ENCODE measurements around the gene SAP25.

Gene SAP25

DNA sequence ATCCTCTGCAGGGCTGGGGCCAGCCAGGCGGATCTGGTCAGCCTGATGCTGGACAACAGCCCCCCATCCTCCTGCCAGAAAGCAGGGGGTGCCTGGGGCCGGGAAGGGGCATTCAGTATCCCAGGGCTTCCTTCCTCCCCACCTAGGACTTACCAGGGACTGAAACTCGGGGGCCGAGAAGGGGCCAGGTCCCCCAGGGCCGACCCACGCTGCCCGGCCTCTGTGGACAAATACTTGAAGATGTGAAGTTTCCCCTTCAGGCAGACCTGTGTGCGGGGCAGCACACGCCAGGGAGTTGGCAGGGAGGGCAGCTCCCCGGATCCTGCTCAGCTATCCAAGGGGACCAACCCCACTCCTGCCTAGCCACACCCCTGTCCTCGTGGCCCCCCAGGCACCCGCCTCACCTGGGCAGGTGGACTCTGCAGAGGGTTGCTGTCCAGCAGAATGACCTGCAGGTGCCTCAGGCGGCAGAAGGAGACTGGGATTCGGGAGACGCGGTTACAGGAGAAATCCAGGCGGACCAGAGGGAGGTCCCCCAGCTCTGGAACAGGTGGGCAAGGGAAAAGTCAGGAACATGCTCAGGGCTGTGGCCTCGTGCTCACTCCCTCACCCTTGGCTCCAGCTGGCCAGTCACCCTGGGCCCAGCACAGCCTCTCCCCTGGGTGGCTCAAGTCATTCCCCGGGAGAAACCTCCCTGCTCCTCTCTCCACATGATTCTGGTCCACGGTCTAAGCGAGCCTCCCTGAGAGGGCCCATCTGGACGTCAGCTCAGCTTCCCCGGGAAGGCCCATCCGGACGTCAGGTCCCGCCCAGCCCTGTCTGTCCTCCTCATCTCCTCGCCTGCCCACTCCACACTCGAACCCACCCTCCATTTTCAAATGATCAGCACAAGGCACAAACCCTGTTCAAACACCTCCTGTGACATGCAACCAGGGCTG, 4.8 kb upstream of the SAP25 start:
- intact Hi-C loops (cut with DNase I): no loop called here
- no peak for DNase-seq

DNA sequence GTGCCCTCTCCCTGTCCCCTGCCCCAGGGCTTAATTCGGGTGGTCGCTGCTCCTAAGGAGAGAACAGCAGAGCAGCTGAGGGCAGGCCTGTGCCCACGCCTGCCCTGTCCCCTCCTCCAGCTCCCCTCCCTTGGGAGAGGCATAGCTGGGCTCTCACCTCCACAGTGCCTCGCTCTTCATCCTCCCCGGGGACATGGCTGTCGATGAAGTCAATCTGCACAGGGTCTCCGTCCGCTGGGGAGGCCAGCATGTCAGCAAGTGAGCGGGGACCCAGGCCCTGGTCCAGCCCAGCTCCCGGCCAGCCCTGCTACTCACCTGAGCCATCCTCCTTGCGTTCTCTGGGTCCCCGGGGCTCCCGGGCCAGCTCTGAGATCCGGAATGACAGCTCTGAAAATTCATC, 3.8 kb upstream of the SAP25 start:
- DNase-seq: no peak
- intact Hi-C loops (cut with DNase I): no loop called here

DNA sequence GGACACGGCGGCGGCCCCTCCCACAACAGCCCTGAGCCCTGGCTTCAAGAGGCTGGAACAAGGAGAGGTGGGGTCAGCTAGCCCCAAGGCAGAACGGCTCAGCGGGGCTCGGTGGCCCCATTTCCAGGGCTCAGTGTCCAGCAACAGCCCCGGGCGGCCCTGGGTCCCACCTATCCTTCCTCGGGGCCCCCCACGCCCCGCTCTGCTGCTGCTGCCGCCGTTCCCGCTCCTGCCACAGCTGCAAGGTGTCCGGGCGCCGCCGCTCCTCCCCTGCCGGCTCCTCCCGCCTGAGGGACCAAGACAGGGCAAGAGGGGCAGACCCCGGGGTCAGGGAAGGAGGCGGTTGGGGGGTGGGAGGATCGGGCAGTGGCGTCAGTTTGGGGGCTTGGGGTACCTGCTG, 3.4 kb upstream of the SAP25 start:
- intact Hi-C loops (cut with DNase I): no loop called here
- no peak for DNase-seq

DNA sequence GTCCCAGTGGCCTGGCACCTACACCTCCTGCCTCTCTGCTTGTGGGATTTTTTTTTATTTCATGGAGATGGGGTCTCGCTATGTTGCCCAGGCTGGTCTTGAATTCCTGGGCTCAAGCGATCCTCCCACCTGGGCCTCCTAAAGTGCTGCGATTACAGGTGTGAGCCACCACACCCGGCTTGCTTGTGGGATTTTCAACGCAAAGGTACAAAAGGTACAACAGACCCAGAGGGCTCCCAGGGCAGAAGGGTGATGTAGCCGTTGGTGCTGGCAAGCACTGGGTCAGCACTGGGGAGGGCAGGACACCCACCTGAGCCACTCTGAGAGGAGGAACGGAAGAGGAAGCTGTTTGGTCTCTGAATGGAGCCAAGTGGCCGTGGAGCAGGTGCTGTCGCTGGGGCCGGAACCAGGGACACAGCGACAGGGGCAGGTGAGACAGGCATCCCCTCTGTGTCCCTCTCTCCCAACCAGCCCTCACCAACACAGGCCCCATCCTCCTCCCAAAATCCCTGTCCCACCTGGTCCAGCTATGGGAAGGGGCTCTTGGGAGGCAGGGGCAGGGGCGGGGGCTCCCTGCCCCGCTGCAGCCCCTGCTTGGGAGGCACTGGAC, 2.8 kb upstream of the SAP25 start:
- intact Hi-C loops (cut with DNase I): no loop called here
- DNase-seq: no peak

DNA sequence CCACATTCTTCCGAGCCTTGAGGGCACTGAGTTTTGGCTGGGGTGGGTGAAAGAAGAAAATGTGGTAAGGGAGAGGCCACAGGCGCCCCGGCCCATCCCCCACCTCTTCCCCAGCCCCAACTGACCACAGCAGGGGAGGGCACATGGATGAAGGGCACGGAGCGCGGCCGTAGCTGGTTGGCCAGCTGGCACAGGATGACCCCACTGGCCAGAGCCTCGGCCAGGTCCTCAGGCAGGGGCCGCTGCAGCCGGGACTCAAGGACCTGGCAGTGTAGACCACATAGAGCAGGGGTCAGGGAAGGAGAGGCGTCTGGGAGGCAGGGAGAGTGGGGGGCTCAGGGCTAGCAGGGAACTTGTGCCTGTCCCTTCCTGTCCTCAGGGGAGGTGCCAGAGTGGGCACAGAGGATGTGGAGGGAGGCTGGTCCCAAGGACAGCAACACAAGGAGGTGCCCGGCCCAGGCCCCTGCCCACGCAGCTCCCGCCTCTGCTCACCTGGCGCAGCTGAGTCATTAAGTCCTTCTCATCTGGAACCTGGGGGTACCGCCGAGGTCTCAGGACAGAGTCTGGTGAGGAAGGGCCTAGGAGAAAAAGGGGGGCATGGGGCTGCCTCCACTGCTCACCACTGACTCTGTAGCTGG, 2.2 kb upstream of the SAP25 start:
- intact Hi-C loops (cut with DNase I): no loop called here
- DNase-seq: no peak

DNA sequence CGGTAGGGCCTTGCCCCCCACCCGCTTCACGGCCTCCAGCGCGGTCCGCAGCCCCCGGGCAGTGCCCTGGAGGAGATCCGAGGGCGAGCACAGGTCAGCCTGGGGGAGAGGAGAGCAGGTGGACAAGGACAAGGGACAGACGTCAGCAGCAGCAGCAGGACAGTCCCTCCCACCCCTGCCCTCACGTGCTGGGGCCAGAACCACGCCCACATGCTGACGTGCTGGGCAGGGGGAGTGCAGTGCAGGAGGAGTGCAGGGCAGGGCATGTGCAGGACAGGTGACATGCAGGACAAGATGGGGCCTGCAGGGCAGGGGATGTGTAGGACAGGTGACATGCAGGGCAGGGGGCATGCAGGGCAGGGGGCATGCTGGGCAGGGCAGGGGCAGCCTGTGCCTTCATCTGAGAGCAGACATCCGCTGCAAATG, 1.5 kb upstream of the SAP25 start:
- intact Hi-C loops (cut with DNase I): no loop called here
- no peak for DNase-seq

DNA sequence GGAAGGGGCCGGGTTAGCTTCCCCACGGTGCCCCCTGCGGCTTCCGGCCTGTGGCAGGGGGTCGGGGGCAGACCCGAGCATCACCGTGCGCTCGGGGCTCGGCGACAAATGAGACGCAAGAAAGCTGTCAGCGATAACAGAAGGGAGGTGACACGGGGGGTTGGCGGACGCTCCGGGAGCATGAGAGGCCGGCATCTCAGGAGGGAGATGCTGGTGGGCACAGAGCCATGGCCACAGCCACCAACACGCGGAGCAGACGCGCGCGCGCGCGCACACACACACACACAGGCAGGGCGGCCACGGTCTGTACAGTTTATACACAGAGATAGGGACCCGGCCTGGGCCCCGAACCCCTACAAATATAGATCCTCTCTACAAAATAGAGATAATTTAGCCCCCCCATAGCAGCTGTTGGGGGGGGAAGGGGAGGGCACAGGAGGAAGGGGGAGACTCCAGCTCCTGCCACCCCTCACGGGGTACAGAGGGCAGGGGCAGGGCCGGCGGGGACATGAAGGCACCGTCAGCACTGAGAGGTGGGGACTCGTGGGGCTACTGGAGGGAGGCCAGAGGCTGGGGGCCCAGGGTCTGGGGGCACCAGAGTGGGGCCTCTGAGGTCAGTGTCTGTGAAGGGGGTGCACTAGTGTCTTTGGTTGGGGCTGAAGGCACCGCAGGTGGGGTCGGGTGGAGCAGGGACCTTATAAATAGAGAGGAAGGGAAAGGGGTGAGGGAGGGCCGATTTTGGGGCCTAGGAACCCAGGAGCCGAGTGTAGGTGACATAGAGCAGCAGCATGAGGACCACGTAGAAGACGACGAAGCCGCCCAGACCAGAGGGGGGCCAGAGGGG, 884 bp upstream of the SAP25 start:
- intact Hi-C loops (cut with DNase I): no loop called here
- no peak for DNase-seq

DNA sequence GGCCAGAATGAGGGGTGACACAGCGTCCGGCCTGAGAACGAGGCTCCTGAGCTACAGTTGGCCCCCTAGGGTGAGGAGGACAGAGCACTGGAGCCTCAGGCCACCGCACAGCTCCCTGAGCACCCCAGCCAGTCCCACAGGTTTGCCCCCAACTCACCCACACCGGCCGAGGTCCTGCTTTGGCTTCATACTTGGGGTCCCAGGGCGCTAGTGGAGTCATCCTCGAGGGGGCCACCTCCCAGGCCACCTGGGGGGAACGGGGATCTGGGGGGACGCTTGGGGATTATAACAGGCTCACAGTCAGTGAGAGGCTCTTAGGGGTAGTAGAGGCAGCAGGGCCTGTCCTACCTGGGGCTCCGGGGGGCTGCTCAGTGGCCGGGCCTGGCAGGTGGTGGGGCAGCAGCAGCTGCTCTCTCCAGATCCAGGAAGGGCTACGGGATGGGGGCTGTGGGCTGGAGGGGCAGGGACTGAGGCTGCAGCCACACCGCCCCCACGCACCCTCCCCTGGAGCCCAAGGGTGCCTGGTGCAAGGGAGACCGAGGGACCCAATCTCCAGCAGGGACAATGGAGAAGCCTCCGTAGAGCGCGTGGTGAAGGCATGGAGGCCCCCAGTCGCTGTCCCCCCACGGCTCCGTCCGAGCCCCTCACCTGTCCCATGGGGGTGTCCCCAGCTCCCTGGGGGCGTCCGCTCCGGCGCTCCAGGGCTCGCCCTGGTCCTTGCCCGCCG, 588 bp downstream of the SAP25 start:
- no peak for DNase-seq
- intact Hi-C loops (cut with DNase I): no loop called here

DNA sequence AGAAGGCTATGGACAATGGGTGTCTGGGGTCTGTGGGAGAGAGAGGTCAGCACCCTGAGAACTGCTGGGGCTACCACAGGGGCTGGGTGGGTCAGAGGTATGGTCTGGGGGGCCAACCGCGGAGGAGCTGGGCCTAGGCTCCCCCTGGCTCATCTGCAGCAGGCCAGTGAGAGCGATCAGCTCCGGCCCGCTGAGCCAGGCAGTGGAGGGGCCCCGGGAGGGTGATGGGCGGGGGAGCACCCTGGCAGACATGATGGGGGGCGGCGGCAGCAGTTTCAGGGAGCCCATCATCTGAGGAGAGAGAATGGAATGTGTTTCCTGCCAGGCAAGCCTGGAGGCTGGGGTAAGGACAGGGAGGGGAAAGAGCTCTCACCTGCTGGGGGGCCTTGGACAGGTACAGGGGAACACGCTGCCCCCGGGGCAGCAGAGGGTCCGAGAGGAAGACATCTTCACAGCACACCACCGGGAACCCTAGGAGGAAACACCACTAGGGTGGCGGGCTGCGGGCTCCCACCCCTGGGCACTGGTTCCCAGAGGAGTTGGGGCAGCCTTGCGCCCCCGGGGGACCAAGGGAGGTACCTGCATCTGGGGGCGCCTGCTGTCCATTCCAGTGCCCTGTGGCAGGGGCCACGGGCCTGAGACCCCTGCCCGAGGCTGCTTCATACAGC, 1.3 kb downstream of the SAP25 start:
- intact Hi-C loops (cut with DNase I): no loop called here
- no peak for DNase-seq

DNA sequence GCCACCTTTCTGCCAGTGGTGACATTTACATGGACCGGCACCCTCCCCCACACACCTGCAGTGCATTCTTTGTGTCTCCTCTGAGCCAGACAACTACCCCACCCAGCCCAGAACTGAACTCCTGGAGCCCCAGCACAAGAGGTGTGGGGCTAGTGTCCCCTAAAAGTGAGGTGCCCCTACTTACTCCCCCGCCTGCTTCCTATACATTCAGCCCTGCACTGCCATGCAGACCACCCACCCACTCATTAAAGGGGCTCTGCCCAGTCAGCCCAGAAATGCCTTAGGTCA, 1.9 kb downstream of the SAP25 start:
- intact Hi-C loops (cut with DNase I): no loop called here

DNA sequence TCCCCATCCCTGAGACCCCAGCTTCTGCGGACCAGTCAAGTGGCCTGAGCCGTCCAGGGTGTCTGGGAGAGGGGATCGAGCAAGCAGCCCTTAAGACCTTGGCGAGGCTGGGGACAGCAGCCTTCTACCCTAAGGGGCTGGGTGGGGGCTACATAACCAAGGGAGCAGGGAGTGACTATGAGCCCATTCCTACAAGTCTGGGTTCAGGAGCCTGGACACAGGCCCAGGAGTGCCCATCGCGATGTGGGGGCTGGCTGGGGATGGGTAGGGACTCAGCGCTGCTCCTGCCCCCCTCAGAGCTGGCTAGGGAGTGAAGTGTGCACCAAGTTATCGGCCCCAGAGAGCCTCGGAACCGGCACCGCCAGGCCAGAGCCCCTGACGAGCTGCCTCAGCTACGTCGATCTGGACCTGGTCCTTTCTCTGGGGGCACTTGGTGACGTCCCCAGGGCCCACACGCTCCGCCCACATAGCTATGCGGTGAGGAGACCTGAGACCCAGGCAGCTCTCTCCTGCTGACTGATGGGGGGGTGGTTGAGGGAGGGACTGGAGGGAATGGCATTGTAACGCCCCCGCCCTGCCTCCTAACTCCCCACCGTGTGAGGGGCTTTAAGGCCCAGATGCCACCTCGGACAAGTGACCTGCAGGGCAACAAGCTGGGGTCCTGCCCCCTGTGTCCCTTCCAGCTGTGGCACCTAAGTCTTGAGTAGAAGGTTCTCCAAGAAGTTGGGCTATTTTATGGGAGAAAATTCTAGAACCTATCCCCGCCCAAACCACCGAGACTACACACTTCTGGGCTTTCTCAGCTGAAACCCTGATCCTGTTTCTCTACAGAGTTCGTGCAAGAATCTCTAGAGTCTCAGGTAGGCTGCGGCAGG, 2.5 kb downstream of the SAP25 start:
- intact Hi-C loops (cut with DNase I): no loop called here
- DNase-seq: no peak

More for the DNA sequence above, 1.9 kb downstream of the SAP25 start:
- no peak for DNase-seq

DNA sequence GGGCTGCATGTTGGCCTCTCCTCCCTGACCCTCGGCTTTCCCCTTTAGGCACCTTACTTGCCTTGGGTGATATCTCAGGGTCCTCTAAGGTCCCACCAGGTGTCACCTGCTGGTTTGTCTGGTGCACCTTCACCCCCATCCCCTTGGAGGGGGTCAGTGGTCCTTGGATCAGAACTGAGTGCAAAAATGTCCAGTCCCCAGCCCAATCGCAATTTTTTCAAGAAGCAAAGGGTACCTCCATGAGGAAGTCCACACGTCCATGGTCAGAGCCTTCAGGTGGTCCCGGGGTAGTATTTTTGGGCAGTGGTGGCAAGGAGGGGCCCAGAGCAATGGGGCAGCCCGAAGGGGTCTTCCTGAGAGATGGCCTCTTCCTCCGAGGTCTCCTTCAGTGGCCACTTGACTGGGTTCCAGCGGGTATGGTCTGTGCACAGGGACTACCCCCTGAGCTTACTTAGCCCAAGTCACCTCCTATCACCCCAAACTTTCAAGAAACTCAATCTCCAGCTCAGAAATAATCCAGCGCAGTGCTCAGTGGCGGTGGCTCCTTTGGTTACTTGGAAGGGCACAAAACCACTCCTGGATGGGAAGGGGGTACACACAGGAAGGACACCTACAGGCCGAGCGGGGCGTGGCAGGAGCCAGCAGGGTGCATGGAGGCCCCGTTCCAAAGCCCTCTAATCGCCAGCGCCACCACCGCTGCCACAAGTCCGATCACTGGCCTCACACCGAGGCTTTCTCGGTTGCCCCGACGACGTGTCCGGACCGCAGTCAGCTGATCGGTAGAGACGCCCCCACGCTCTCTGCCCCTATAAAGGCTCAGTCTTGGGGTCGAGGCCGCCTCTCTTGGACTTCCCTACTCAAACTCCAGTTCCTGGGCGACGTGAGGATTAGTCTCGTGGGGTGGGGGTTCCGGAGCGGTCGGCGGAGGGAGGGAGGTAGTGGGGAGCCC, 4.5 kb downstream of the SAP25 start:
- intact Hi-C loops (cut with DNase I): loop anchor here (5.0 kb wide), 1 partner anchor 87 kb away; the partner anchor contains the start of gene NYAP1
- peak in 41 of 42 donors; percentile 34 to 85 (median 71) for DNase-seq

DNA sequence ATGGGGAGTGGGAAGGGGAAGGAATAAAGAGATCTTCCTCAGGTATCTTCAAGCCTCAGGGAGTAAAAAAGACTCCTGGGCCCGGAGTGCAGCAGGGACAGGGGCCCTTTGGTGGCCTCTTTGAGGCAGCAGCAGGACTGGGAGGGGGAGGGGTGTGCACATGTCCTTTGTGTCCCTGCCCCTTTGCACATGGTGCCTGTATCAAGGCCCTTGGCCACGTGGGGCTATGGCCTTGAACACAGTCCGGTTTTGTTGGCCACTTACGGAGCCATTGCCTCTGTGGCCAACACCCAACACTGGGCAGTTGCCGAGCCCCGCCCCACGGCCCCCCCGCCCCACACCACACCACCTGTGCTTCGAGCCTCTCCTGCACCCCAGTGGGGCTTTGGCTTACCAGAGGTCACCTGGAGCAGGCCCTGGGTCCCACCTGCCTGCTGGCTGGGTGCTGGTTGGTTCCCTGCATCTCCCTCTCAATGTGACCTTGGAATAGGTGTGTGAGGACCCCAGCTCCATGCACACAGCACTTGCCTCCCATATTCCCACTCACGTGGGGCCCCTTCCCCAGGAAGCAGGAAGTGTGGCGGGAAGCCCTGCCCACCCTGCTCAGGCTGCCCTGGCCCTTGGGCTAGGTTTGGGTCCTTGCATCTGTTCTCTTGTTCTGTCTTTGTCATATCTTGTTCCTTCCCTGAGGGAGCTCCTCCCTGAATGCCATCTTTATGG, 5.4 kb downstream of the SAP25 start:
- DNase-seq: no peak
- intact Hi-C loops (cut with DNase I): loop anchor here (5.0 kb wide), 1 partner anchor 86 kb away; the partner anchor contains the start of gene NYAP1

DNA sequence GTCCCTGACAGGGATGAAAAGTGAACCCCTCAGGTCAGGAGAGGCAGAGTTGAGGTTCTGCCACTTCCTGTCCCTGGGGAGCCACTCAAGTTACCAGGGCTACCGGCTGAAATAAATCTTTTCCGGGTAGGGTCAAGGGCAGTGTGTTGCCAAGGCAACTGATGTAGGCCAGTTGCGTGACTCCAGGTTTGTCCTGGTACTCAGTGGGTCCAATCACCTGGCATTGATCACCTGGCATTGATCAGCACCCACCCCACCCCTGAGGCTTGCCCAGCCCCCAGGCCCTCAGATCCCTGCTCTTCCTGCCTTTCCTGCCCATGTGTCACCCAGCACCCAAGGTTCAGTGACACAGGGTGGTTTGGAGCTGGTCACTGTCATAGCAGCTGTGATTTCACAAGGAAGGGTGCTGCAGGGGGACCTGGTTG, 5.9 kb downstream of the SAP25 start:
- intact Hi-C loops (cut with DNase I): loop anchor here (5.0 kb wide), 1 partner anchor 85 kb away; the partner anchor contains the start of gene NYAP1

DNA sequence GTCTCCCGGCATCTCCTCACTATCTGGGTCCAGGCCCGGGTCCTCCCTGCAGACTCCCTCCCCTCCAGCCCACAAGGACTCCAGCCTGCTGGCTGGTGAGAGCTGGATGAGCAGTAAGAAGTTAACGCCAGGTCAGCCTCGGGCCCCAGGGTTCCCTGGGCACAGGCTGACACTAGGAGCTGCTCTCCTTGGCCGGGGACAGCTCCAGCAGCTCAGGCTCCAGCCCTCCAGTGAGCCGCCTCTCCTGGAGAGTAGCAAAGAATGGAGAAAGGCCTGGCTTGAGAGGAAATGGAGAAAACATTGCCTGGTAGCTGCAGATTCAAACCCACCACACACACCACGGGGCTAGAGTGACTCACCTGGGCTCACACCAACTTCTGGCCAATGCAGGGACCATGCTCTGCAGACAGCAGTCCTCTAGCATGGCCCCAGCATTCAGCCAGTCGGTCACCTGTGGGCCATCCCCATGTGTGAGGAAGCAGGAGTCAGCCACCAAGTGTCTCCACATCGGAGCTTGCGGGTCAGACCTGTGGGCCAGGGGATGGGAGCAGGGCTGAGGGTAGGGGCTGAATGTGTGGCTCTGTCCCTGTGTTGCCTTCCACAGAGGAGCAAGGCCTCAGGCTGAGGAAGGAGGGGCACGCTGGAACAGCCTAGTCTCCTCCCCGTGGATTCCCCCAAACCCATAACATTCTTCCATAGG, 6.5 kb downstream of the SAP25 start:
- intact Hi-C loops (cut with DNase I): loop anchor here (5.0 kb wide), 1 partner anchor 85 kb away; the partner anchor contains the start of gene NYAP1

More for the DNA sequence above, 5.9 kb downstream of the SAP25 start:
- no peak for DNase-seq

More for the DNA sequence above, 6.5 kb downstream of the SAP25 start:
- peak in 1 of 42 donors; percentile 31 for DNase-seq
